Mesendoderm (in vitro differentiated cells): Measurements from ENCODE around the gene STK40. TPM values are rescaled to one million over a fixed set of nuclear protein-coding genes. Genes with fewer than 3 reads are reported as not detected.

Experiments used
- DNase-seq: peaks from one replicate; pipeline ENCODE4 v3.0.0; 2013
- H2AK5ac ChIP-seq: 2 replicates; pipeline ENCODE4 v1.6.1; 2013; ENCODE audit warnings: low read length, inconsistent platforms
- H2BK120ac ChIP-seq: 2 replicates; pipeline ENCODE4 v1.6.1; 2013; ENCODE audit warnings: low read depth, mild to moderate bottlenecking, low read length, moderate library complexity, mixed read lengths
- H2BK15ac ChIP-seq: replicated peaks from 2 replicates; pipeline ENCODE4 v1.6.1; 2013; ENCODE audit warnings: low read depth, mild to moderate bottlenecking, moderate library complexity
- H2BK5ac ChIP-seq: 2 replicates; pipeline ENCODE4 v1.6.1; 2013; ENCODE audit warnings: low read length, inconsistent platforms
- H3K18ac ChIP-seq: 2 replicates; pipeline ENCODE4 v1.6.1; 2013; ENCODE audit warnings: mild to moderate bottlenecking, low read length, mixed read lengths
- H3K23ac ChIP-seq: one replicate; pipeline ENCODE4 v1.6.1; 2013; ENCODE audit warnings: low read length
- H3K27ac ChIP-seq: 2 replicates; pipeline ENCODE4 v1.5.1; 2013; ENCODE audit warnings: low read depth, mild to moderate bottlenecking, inconsistent platforms, low read length, moderate library complexity
- H3K27me3 ChIP-seq: 2 replicates; pipeline ENCODE4 v1.6.1; 2013; ENCODE audit warnings: low read length, control low read depth, mild to moderate bottlenecking, inconsistent platforms; ENCODE audit not compliant: insufficient read depth, poor library complexity
- H3K36me3 ChIP-seq: 2 replicates; pipeline ENCODE4 v1.6.1; 2013; ENCODE audit warnings: low read length, inconsistent platforms; ENCODE audit not compliant: control insufficient read depth, insufficient read depth
- H3K4ac ChIP-seq: one replicate; pipeline ENCODE4 v1.6.1; 2013; ENCODE audit warnings: low read depth, mild to moderate bottlenecking, low read length, moderate library complexity
- H3K4me1 ChIP-seq: 2 replicates; pipeline ENCODE4 v1.6.1; 2013; ENCODE audit warnings: low read depth, low read length, inconsistent platforms; ENCODE audit not compliant: control insufficient read depth
- H3K4me2 ChIP-seq: 2 replicates; pipeline ENCODE4 v1.6.1; 2013; ENCODE audit warnings: low read length
- H3K4me3 ChIP-seq: 2 replicates; pipeline ENCODE4 v1.5.1; 2013; ENCODE audit warnings: mild to moderate bottlenecking, low read length
- H3K56ac ChIP-seq: one replicate; pipeline ENCODE4 v1.6.1; 2013; ENCODE audit warnings: low read length
- H3K79me1 ChIP-seq: 2 replicates; pipeline ENCODE4 v1.6.1; 2013; ENCODE audit warnings: low read length, inconsistent platforms
- H3K79me2 ChIP-seq: 2 replicates; pipeline ENCODE4 v1.6.1; 2013; ENCODE audit warnings: mild to moderate bottlenecking, low read length; ENCODE audit not compliant: control insufficient read depth, insufficient read depth
- H3K9ac ChIP-seq: 2 replicates; pipeline ENCODE4 v1.6.1; 2013; ENCODE audit warnings: low read length, inconsistent platforms
- H4K5ac ChIP-seq: one replicate; pipeline ENCODE4 v1.6.1; 2013; ENCODE audit warnings: low read length
- H4K8ac ChIP-seq: one replicate; pipeline ENCODE4 v1.6.1; 2013; ENCODE audit warnings: low read depth, mild to moderate bottlenecking, control low read depth, low read length, moderate library complexity
- WGBS: extraction: QIAGEN DNeasy Blood & Tissue Kit; methylation state at CpG from one replicate; pipeline ENCODE4 v1.1.7; 2013; ENCODE audit warnings: low lambda C conversion rate, missing lambda C conversion rate; ENCODE audit not compliant: insufficient coverage; ENCODE audit errors: extremely low coverage; 5-methylcytosine and 5-hydroxymethylcytosine counted together
- small RNA-seq: library from polyadenylated mRNA; stranded (forward); fragments of <200 nt; extraction: miRNeasy Mini kit (QIAGEN cat#:217004); gene quantifications from one replicate; pipeline ENCODE3, GENCODE V24; 2013; ENCODE audit not compliant: insufficient read depth

The STK40 gene

GRCh38 chr1:36295390-36295789 is 90.3 kb downstream of the STK40 start:
- no peaks in the 10 kb centered on the region for H3K79me2 ChIP-seq
- H2BK120ac ChIP-seq: no peak overlapping the region
- no peak overlapping the region for H3K9ac ChIP-seq
- no peaks in the 10 kb centered on the region for H3K27me3 ChIP-seq
- no peak overlapping the region for H2BK15ac ChIP-seq
- H3K23ac ChIP-seq: no peak overlapping the region
- no peak overlapping the region for H3K4me2 ChIP-seq
- H2AK5ac ChIP-seq: no peak overlapping the region
- H3K18ac ChIP-seq: no peak overlapping the region
- no peak overlapping the region for H3K4me3 ChIP-seq
- peaks cover 8% of the 10 kb centered on the region for H3K36me3 ChIP-seq
- no peak overlapping the region for H4K5ac ChIP-seq
- no peak overlapping the region for H3K56ac ChIP-seq
- no CpG with 5 or more reads among the region's 2 CpGs for WGBS
- H3K4me1 ChIP-seq: no peaks in the 10 kb centered on the region
- no peak overlapping the region for H2BK5ac ChIP-seq
- no peaks in the 10 kb centered on the region for H3K79me1 ChIP-seq
- H4K8ac ChIP-seq: no peak overlapping the region
- no peak overlapping the region for H3K27ac ChIP-seq
- DNase-seq: no peak
- no peak overlapping the region for H3K4ac ChIP-seq

Small RNA genes lying within 50 kb of the gene (small RNA-seq; reads per million reads assigned to genes)
- gene RNU4-27P: not detected
- not detected for gene SNORA63C
